Measurements from ENCODE around the gene TRAPPC3L.
A peak's percentile ranks its signal among the peaks of the same experiment; 100 is the strongest.

Gene TRAPPC3L

DNA sequence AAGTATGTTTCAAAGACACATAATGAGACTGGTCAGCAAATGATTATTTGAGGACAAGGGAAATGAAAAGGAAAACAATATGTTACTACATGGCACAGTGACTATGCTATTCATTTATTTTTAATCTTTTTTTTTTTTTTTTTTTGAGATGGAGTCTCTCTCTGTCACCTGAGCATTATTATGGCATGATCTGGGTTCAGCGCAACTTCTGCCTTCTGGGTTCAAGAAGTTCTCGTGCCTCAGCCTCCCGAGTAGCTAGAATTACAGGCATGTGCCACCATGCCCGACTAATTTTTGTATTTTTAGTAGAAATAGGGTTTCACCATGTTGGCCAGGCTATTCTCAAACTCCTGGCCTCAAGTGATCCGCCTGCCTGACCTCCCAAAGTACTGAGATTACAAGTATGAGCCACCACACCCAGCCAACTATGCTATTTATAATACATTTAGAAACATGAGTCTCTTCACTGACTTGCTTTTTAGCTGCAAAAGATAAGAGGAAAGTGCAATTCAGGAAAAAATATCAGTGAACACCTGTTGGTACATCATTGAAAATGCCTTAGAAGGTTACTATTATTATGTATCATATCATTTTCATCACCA lies 11.4 kb upstream of the TRAPPC3L start:
- no peak for DNase-seq

- DNase-seq, result no peak
Measured at GRCh38 chr6:116556065-116556464, 10.6 kb upstream of the TRAPPC3L start.

DNA sequence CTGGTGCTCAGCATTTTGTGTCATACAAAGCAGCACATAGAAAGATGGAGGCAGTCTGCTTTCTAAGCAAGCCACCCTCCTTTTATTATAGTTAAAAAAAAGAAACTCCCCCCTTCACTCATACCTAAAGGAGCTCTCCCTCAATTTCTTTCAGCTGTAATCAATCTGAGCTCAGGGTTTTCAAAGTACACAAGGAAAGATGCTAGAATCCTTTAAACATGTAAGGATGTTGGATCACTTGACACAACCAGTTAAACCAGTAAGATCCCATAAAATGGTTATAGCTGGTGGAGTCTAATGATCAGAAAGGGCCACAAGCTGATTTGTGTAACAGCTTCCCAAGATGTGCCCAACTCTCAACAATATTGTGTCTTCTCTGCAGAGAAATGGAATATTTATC lies 8.0 kb upstream of the TRAPPC3L start, which contains the start of gene CALHM4:
Gene CALHM4, plus strand, starts transcription at position 301 of the 400 bp plus-strand sequence. Its CDS starts 43 bp downstream, at position 344.
- DNase-seq, result no peak

GRCh38 chr6:116550796-116551195 lies 5.3 kb upstream of the TRAPPC3L start:
- no peak for DNase-seq

- DNase-seq, result no peak
Measured at GRCh38 chr6:116547358-116547757, 1.9 kb upstream of the TRAPPC3L start.

DNA sequence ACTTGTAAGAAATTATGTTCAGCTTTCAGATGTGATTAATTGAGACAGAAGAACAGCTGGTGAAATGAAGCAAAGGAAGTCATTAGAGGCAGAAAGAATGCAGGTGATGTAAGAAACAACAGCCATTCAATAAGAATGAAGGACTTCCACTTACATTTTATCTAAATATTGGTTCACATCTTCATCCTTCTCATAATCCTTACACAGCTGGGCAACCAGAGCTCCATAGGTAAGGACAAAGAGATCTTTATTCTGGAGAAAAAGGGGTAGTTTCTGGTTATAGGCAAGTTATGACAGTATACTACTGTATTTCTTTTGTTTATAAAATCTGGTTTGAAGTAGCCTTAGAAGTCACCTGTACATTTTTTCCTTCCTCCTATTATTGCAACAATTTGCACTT lies 2.3 kb downstream of the TRAPPC3L start:
- DNase-seq, result no peak

DNA sequence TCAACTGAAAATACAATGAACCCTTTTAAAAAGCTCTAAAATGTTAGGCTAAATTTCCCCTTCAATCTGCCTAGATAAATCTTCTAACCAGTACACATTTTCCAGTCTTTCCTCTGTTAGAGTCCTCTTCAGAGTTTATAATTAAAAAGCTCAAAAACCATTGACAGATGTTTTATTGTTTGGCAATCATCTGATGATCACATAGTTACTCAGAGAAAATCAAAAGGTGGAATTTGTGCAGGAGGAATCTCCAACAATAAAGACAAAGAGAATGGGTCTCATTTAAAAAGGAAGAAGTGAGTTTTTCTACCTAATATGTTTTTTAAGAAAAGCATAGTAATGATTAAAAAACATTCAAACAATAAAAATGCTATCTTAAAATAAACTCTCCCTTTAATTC lies 3.1 kb downstream of the TRAPPC3L start:
- DNase-seq, result no peak

GRCh38 chr6:116536216-116536621 lies 9.3 kb downstream of the TRAPPC3L start:
- DNase-seq, result no peak

GRCh38 chr6:116535109-116535508 lies 10.4 kb downstream of the TRAPPC3L start:
- DNase-seq, result no peak

GRCh38 chr6:116533233-116533957 lies 12.1 kb downstream of the TRAPPC3L start:
- no peak for DNase-seq

GRCh38 chr6:116531675-116532570 lies 13.6 kb downstream of the TRAPPC3L start:
- DNase-seq, result peak; percentile 68

DNA sequence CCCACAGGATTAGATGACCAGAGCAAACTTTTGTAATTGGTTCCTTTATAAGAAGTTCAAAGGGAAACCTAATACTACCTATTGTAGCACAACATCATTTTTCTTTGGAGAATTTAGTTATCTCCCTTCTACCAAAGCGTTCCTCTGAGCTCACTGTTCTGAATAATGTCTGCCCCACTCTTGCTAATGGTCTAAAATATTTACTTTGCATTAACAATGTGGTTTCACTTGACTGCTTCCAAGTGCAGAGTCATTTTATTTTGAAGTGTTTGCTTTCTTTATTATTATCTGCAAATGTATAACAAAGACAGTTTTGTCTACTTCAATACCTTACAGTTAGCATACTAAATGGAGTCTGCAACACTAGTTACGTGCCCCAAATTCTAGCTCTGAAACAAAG lies 15.0 kb downstream of the TRAPPC3L start:
- DNase-seq, result no peak

DNA sequence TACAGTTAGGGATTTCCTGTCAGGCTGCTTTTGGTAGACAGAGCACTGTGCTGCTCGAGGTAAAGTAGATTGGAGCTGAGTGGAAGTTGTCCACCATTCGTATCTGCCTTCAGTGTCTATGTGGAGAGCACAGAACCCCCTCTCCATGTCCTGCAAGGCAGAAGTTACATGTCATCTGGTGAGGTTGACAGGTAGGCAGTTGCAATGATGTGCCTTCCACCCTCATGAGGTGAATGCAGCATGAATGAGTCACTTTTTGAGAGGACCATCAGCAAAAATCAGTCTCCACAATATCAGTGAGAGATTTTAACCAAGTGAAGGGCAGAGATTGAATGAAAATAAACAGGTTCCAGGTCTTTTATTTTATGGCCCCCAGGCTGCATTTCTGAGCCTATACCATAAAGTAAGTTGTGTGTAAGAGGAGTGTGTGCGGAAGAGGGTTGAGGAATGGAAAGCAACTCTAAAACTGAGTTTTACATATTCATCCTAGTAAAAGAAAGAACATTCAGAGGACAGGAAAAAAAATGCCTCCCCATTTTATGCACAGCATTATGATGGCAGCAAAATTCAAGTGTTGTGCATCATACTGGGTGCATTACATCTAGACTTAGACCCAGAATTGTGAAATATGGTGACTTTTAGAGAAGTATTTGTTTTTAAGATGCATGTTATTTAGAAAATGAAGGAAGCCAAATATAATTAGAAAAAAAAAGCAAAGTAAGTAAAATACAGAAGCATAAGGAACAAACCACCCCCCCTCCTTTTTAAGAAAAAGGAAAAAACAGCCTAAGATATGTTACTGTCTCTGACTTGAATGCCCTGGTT lies 15.8 kb downstream of the TRAPPC3L start:
- no peak for DNase-seq

GRCh38 chr6:116528780-116529179 lies 16.7 kb downstream of the TRAPPC3L start:
- DNase-seq, result no peak

DNA sequence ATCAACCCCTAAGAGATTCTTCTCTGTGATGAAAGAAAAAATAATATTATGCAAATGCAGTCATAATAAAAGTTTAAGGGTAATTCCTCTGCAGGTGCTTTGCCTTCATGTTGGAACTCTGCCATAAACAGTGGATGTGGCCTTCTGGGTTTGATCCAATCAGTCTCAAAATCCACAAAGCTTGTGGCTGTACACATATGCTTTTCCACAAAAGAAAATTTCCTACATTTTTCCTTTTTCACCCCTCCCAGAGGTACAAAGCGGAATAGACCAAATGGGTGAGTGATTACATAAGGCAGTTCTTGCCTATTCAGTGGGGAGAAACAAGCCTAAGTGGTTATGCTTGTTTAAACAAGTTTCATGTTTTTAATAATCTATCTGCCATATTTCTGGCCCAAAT lies 17.4 kb downstream of the TRAPPC3L start:
- no peak for DNase-seq

DNA sequence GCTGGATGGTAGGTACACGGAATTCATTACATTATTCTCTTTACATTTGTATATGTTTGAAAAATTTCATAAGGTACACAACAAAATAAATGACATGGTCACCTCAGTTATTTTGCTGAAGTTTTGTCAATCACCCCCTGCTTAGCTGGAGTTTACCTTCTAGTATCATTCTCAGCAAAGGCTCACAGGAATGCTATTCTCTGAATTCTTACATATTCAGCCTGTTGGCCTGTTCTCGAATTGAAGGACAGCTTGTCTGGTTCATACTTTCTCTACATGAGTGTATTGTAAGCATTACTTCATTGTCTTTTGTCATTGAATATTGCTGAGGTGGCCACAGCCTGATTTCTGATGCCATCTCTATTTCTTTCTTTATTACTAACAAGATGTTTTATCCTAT lies 21.2 kb downstream of the TRAPPC3L start:
- DNase-seq, result no peak

- DNase-seq, result no peak
Measured at GRCh38 chr6:116522896-116523295, 22.6 kb downstream of the TRAPPC3L start.

GRCh38 chr6:116518621-116519368 lies 26.7 kb downstream of the TRAPPC3L start:
- no peak for DNase-seq

GRCh38 chr6:116515141-116515540 lies 30.3 kb downstream of the TRAPPC3L start:
- DNase-seq, result no peak

DNA sequence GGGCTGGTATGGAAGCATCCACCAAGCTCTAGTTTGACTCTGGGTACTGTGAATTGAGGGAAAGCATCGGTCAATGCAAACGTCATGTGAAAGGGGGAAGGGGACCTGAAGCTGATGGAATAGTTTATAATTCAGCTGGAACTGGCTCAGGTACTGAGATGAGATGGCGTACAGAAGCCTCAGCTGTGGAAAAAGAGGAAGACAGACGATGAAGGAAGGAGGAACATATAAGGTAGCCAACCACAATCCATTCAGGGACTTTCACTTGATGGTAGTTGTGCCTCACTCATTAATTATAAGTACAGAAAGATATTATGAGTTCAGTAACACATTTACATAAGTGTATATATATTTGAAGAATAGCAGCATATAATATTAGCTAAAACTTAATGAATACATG lies 31.4 kb downstream of the TRAPPC3L start:
- DNase-seq, result no peak

- DNase-seq, result no peak
Measured at GRCh38 chr6:116513224-116513875, 32.1 kb downstream of the TRAPPC3L start.

Data from stimulated activated CD4-positive, alpha-beta T cell treated with anti-CD3 and anti-CD28 coated beads, Interleukin-15, amount 100 ng/mL, for 24 hours (primary cell).